ENCODE data around the gene GFPT1. TPM values are rescaled to one million over a fixed set of nuclear protein-coding genes. Genes with fewer than 3 reads are reported as not detected.
A peak's percentile ranks its signal among the peaks of the same experiment; 100 is the strongest.

The GFPT1 gene
- total and polyA plus RNA-seq, 2 donors from 2014 or later, result 9.5 to 43.1 TPM

- Histone ChIP-seq H3K9ac (ENCODE audit: low read length in 3 of 3) (no peak overlapping the region), H3K4me1 (ENCODE audit: control insufficient read depth in 2 of 3, insufficient read depth in 2 of 3, low read depth in 1 of 3, low read length in 3 of 3) (no peaks in the 10 kb centered on the region), H3K36me3 (ENCODE audit: control insufficient read depth in 2 of 3, insufficient read depth in 3 of 3, low read length in 3 of 3) (peaks cover 6 to 21% (median 7%) of the 10 kb centered on the region in 3 donors), H3K27me3 (ENCODE audit: control insufficient read depth, insufficient read depth, low read length) (no peaks in the 10 kb centered on the region), H3K9me3 (ENCODE audit: control insufficient read depth in 2 of 3, insufficient read depth in 1 of 3, low read length in 3 of 3) (peaks cover 0 to 2% (median 0%) of the 10 kb centered on the region in 3 donors), H3K4me3 (ENCODE audit: low read length in 3 of 3) (no peak overlapping the region), H3K27ac (ENCODE audit: low read depth in 2 of 2, low read length in 2 of 2) (no peak overlapping the region)
- intact Hi-C loops (cut with DNase I), result no loop called here
- DNase-seq (no peak), FAIRE-seq (no peak)
- TF ChIP-seq CTCF (IDR thresholded peaks at IDR 0.05; ENCODE audit: borderline replicate concordance, extremely low read depth, insufficient read depth), result no peak
Observed at GRCh38 chr2:69405306-69405705, 18.3 kb upstream of the GFPT1 start.

DNA sequence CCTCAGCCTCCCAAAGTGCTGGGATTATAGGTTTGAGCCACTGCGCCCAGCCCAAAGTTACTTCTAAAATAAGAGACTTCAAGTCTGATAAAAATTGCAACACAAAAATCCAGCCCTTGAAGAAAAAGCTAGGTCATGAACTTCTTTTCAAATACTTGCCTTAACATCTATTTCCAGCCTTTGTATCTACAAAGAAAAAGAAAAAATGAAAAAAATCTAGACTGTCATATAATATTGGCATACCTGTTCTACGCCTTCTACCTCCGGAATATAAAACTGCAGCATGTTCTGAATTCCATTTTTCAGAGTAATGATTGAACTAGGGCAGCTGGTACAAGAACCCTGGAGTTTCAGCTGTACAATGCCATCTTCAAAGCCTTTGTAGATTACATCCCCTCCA, 13.1 kb upstream of the GFPT1 start:
- Histone ChIP-seq H3K36me3 (ENCODE audit: control insufficient read depth in 2 of 3, insufficient read depth in 3 of 3, low read length in 3 of 3) (peaks cover 10 to 22% (median 13%) of the 10 kb centered on the region in 3 donors), H3K9ac (ENCODE audit: low read length in 3 of 3) (no peak overlapping the region), H3K27me3 (ENCODE audit: control insufficient read depth, insufficient read depth, low read length) (no peaks in the 10 kb centered on the region), H3K4me3 (ENCODE audit: low read length in 3 of 3) (no peak overlapping the region), H3K27ac (ENCODE audit: low read depth in 2 of 2, low read length in 2 of 2) (no peak overlapping the region), H3K9me3 (ENCODE audit: control insufficient read depth in 2 of 3, insufficient read depth in 1 of 3, low read length in 3 of 3) (peaks cover 0 to 2% (median 0%) of the 10 kb centered on the region in 3 donors), H3K4me1 (ENCODE audit: control insufficient read depth in 2 of 3, insufficient read depth in 2 of 3, low read depth in 1 of 3, low read length in 3 of 3) (no peaks in the 10 kb centered on the region)
- intact Hi-C loops (cut with DNase I), result no loop called here
- DNase-seq (no peak), FAIRE-seq (no peak)
- no peak for TF ChIP-seq CTCF (IDR thresholded peaks at IDR 0.05; ENCODE audit: borderline replicate concordance, extremely low read depth, insufficient read depth)

DNA sequence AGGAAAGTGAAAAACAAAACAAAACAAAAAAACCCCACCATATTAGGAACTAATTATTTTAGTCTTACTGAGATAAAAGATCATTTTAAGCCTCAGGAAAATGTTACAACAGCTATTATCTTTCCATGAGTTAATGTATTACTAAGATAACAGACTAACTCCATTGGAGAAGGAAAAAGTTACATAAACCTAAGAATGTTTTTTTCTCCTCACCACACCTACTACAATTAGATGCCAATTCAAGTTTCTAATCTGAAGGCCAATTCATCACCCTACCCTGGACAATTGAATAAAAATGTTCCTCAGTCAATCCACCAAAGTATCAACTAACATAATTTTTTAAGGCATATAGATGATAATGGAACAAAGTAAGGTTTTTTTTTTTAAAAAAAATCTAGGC, 10.2 kb upstream of the GFPT1 start:
- H3K9ac ChIP-seq (ENCODE audit: low read length in 3 of 3), result no peak overlapping the region
- FAIRE-seq, result peak; percentile 35

More for the DNA sequence above, 10.2 kb upstream of the GFPT1 start:
- intact Hi-C loops (cut with DNase I), result no loop called here
- no peaks in the 10 kb centered on the region for H3K4me1 ChIP-seq (ENCODE audit: control insufficient read depth in 2 of 3, insufficient read depth in 2 of 3, low read depth in 1 of 3, low read length in 3 of 3)
- H3K27ac ChIP-seq (ENCODE audit: low read depth in 2 of 2, low read length in 2 of 2), result no peak overlapping the region
- H3K4me3 ChIP-seq (ENCODE audit: low read length in 3 of 3), result no peak overlapping the region
- no peaks in the 10 kb centered on the region for H3K27me3 ChIP-seq (ENCODE audit: control insufficient read depth, insufficient read depth, low read length)
- no peak for TF ChIP-seq CTCF (IDR thresholded peaks at IDR 0.05; ENCODE audit: borderline replicate concordance, extremely low read depth, insufficient read depth)
- no peak for DNase-seq
- peaks cover 5 to 20% (median 16%) of the 10 kb centered on the region in 3 donors for H3K36me3 ChIP-seq (ENCODE audit: control insufficient read depth in 2 of 3, insufficient read depth in 3 of 3, low read length in 3 of 3)
- H3K9me3 ChIP-seq (ENCODE audit: control insufficient read depth in 2 of 3, insufficient read depth in 1 of 3, low read length in 3 of 3), result no peaks in the 10 kb centered on the region
